GM12872 (cell line): Measurements from ENCODE around the gene TNIK.

ENCODE experiments used
- TF ChIP-seq, protein P1 (sequence below): IDR thresholded peaks from 3 replicates; pipeline ENCODE4 v1.5.1; 2011; ENCODE audit warnings: low read depth, mild to moderate bottlenecking, low read length, moderate library complexity; ENCODE audit not compliant: insufficient read depth

The TNIK gene

DNA sequence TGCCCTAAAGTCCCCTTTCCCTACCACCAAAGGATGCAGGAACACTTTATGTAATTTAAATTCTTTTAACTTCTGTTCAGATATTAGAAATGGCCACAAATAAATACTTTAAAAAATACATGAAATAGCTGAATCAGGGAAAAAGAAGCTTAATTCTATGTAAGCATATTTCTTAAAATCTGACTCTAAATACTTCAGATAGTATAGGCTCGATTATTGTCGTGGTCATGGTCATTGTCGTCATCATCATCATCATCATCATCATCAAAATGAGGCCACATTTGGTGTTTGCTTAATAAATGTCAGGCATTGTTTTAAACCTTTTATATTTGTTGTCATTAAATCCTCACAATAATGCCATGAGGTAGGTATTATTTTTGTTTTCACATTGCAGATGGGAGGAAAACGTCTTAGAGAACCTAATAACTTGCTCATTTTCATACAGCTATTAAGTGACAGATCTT is 448.3 kb downstream of the TNIK start:
- TF ChIP-seq, protein P1, sequence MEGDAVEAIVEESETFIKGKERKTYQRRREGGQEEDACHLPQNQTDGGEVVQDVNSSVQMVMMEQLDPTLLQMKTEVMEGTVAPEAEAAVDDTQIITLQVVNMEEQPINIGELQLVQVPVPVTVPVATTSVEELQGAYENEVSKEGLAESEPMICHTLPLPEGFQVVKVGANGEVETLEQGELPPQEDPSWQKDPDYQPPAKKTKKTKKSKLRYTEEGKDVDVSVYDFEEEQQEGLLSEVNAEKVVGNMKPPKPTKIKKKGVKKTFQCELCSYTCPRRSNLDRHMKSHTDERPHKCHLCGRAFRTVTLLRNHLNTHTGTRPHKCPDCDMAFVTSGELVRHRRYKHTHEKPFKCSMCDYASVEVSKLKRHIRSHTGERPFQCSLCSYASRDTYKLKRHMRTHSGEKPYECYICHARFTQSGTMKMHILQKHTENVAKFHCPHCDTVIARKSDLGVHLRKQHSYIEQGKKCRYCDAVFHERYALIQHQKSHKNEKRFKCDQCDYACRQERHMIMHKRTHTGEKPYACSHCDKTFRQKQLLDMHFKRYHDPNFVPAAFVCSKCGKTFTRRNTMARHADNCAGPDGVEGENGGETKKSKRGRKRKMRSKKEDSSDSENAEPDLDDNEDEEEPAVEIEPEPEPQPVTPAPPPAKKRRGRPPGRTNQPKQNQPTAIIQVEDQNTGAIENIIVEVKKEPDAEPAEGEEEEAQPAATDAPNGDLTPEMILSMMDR, result no peak
